SK-N-MC (cell line): ENCODE results near the gene OSBP.
"Not testable (repeated sequence)": the region's sequence is repeated elsewhere in the genome, so short reads cannot be mapped to it uniquely, and the experiment has no call there.

Experiments
- EZH2 ChIP-seq: fragments of 200-600 bp; sonication (generic); IDR thresholded peaks from one replicate; pipeline ENCODE4 v1.6.1; 2017; ENCODE audit warnings: antibody characterized with exemption
- FOXP2 ChIP-seq: optimal IDR thresholded peaks from 2 replicates; pipeline ENCODE3; 2011; ENCODE audit warnings: mild to moderate bottlenecking, moderate library complexity; ENCODE audit not compliant: insufficient read depth; ENCODE audit errors: extremely low read length, control extremely low read depth
- POLR2AphosphoS5 ChIP-seq: IDR thresholded peaks from 2 replicates; pipeline ENCODE4 v1.6.1; 2012; ENCODE audit warnings: mild to moderate bottlenecking, low read depth, low read length, borderline replicate concordance

DNA sequence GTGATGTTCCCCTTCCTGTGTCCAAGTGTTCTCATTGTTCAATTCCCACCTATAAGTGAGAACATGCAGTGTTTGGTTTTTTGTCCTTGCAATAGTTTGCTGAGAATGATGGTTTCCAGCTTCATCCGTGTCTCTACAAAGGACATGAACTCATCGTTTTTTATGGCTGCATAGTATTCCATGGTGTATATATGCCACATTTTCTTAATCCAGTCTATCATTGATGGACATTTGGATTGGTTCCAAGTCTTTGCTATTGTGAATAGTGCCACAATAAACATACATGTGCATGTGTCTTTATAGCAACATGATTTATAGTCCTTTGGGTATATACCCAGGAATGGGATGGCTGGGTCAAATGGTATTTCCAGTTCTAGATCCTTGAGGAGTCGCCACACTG lies 71.9 kb downstream of the OSBP start:
- TF ChIP-seq EZH2, POLR2AphosphoS5, FOXP2: not testable (repeated sequence)
